ENCODE measurements around the gene CXXC5. TPM values are rescaled to one million over a fixed set of nuclear protein-coding genes. Genes with fewer than 3 reads are reported as not detected.
"Not testable (repeated sequence)": the region's sequence is repeated elsewhere in the genome, so short reads cannot be mapped to it uniquely, and the experiment has no call there.

Gene CXXC5
- total RNA-seq, 2 donors from 2014 or later = 1.2 to 1.9 TPM

GRCh38 chr5:139708877-139709581, 60.9 kb downstream of the CXXC5 start:
- no peak overlapping the region for H3K27ac Mint-ChIP-seq
- no peaks in the 10 kb centered on the region for H3K36me3 Mint-ChIP-seq (ENCODE audit: insufficient read depth in 2 of 2)
- peaks cover 21% of the 10 kb centered on the region for H3K27me3 Mint-ChIP-seq (ENCODE audit: low read depth)
- H3K4me3 Mint-ChIP-seq = peak overlapping the region in 1 of 2 donors; percentile 15
- H3K9me3 Mint-ChIP-seq = no peaks in the 10 kb centered on the region
- peaks cover 27% of the 10 kb centered on the region for H3K4me1 Mint-ChIP-seq (ENCODE audit: low read depth)
- ATAC-seq (replicated peaks in 1 of 2) (no peak), DNase-seq (no peak)

- DNase-seq = no peak
Measured at GRCh38 chr5:139709582-139710318, 61.6 kb downstream of the CXXC5 start.

DNA sequence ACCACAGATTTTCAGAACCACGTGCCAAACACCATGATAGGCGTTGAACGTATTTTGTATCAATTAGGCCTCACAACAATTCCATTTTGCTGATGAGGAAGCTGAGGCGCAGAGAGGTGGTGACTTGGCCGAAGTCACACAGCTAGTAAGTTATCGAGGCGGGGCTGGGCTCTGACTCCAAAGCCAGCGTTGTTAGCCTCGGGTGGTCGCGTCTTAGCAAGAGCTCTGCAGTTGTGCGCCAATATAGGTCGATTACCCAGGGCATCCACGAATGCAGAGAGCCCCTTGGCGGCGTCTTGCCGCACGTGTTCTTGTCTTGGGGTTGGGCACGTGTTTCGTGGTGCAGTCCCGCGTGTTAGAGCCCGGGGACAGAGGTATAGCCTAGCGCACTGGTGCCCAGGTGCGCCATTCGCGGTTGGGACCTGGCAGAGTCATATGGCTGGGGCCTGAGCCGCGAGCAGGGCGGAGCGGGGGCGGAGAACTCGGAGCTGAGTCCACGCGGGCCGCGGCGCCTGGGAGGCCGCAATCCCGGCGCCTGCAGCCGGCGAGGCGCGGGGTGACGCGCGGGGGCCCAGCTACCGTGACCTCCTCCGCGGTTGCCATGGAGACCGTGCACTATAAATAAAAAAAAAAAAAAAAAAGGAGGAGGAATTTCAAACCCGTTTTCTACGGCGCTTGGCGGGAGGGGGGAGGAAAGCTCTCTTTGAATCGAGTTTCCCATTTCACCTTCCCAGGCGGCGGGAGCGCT, 62.3 kb downstream of the CXXC5 start:
- peaks cover 20% of the 10 kb centered on the region for H3K27me3 Mint-ChIP-seq (ENCODE audit: low read depth)
- peak; percentile 69 to 74 for ATAC-seq (replicated peaks in 1 of 2)

More at GRCh38 chr5:139709582-139710318, 61.6 kb downstream of the CXXC5 start:
- Mint-ChIP-seq H3K36me3 (ENCODE audit: insufficient read depth in 2 of 2) (no peaks in the 10 kb centered on the region), H3K4me1 (ENCODE audit: low read depth) (peaks cover 27% of the 10 kb centered on the region), H3K9me3 (no peaks in the 10 kb centered on the region), H3K4me3 (peak overlapping the region; percentile 53 to 74), H3K27me3 (ENCODE audit: low read depth) (peaks cover 20% of the 10 kb centered on the region), H3K27ac (no peak overlapping the region)
- no peak for ATAC-seq (replicated peaks in 1 of 2)

DNA sequence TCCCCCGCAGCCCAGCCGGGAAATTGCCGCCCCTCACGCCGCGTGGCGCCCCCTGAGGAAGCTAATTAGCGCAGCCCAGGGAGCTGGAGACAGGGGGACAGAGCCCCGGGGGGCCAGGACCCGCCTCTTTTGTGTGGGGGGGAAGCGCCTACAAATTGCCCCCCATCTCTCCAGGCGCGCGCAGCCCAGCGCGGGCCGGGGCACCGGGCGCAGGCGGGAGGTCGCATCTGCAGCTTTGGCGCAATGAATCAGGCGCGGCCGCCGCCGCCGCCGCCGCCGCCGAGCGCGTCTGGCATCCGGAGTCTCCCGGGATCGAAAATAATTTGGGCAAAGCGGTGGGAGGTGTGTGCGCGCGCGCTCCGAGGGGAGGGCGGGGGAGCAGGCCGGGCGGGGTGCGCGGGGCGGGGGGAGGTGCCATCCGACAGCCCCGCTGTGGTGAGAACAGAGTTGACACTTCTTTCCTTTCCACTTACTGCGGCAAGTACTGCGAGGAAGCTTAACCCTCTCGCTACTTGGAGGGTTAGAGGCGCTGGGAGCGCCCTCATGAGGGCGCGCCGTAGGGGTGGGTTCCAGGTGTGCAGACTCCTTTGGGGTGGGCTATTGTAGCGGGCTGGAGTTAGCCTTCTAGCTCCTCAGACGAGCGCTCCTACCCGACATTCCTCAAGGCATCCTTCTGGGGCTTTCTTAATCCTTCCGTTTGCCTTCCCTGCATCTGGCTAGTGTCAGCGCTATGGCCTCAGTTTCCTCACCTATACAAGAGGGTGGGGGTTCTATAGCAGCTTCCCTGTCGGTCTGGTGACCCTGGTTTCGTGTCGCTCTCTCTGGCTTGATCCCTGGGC, 63.1 kb downstream of the CXXC5 start:
- peaks cover 17% of the 10 kb centered on the region for H3K4me1 Mint-ChIP-seq (ENCODE audit: low read depth)
- no peak overlapping the region for H3K27ac Mint-ChIP-seq
- H3K27me3 Mint-ChIP-seq (ENCODE audit: low read depth) = peaks cover 20% of the 10 kb centered on the region
- peak; percentile 48 for DNase-seq
- H3K9me3 Mint-ChIP-seq = no peaks in the 10 kb centered on the region
- peak; percentile 77 to 80 for ATAC-seq (replicated peaks in 1 of 2)
- H3K4me3 Mint-ChIP-seq = peak overlapping the region; percentile 53 to 74
- no peaks in the 10 kb centered on the region for H3K36me3 Mint-ChIP-seq (ENCODE audit: insufficient read depth in 2 of 2)

More for the DNA sequence above, 62.3 kb downstream of the CXXC5 start:
- peak; percentile 47 to 63 for DNase-seq
- Mint-ChIP-seq H3K9me3 (no peaks in the 10 kb centered on the region), H3K4me3 (peak overlapping the region; percentile 53 to 74), H3K27ac (no peak overlapping the region), H3K36me3 (ENCODE audit: insufficient read depth in 2 of 2) (no peaks in the 10 kb centered on the region), H3K4me1 (ENCODE audit: low read depth) (peaks cover 19% of the 10 kb centered on the region)

- H3K9me3 Mint-ChIP-seq = no peaks in the 10 kb centered on the region
- ATAC-seq (replicated peaks in 1 of 2) (no peak), DNase-seq (no peak)
- H3K4me3 Mint-ChIP-seq = peak overlapping the region; percentile 53 to 74
- H3K36me3 Mint-ChIP-seq (ENCODE audit: insufficient read depth in 2 of 2) = no peaks in the 10 kb centered on the region
- no peak overlapping the region for H3K27ac Mint-ChIP-seq
- peaks cover 20% of the 10 kb centered on the region for H3K27me3 Mint-ChIP-seq (ENCODE audit: low read depth)
- peaks cover 17% of the 10 kb centered on the region for H3K4me1 Mint-ChIP-seq (ENCODE audit: low read depth)
Measured at GRCh38 chr5:139711906-139712224, 63.7 kb downstream of the CXXC5 start.

DNA sequence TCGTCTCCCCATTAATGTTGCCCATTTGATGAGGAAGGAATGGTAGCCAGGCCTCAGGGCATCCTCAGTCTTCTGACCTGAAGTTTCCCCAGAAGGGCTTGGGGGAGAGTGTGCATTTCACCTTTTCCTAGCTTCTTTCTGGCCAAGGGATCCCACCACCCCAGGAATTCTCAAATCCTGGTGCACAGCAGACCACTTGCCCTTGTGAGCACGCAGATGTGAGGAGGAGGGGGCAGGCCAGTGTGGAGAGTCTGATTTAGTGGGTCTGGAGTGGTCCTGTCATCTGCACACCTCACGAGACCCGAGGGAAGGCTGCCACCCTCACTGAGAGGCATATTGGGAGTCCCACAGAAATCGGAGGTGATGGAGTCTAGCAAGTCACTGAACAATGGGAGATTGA, 64.3 kb downstream of the CXXC5 start:
- ATAC-seq (replicated peaks in 1 of 2) (no peak), DNase-seq (no peak)
- Mint-ChIP-seq H3K4me3 (no peak overlapping the region), H3K27ac (no peak overlapping the region), H3K27me3 (ENCODE audit: low read depth) (peaks cover 20% of the 10 kb centered on the region), H3K36me3 (ENCODE audit: insufficient read depth in 2 of 2) (no peaks in the 10 kb centered on the region), H3K9me3 (no peaks in the 10 kb centered on the region), H3K4me1 (ENCODE audit: low read depth) (peaks cover 17% of the 10 kb centered on the region)

- H3K9me3 Mint-ChIP-seq; DNase-seq; H3K36me3 Mint-ChIP-seq (ENCODE audit: insufficient read depth in 2 of 2); H3K4me3 Mint-ChIP-seq; H3K27ac Mint-ChIP-seq; ATAC-seq (replicated peaks in 1 of 2): not testable (repeated sequence)
- Mint-ChIP-seq H3K4me1 (ENCODE audit: low read depth) (peaks cover 12% of the 10 kb centered on the region), H3K27me3 (ENCODE audit: low read depth) (peaks cover 11% of the 10 kb centered on the region)
Measured at GRCh38 chr5:139713898-139714297, 65.7 kb downstream of the CXXC5 start.

DNA sequence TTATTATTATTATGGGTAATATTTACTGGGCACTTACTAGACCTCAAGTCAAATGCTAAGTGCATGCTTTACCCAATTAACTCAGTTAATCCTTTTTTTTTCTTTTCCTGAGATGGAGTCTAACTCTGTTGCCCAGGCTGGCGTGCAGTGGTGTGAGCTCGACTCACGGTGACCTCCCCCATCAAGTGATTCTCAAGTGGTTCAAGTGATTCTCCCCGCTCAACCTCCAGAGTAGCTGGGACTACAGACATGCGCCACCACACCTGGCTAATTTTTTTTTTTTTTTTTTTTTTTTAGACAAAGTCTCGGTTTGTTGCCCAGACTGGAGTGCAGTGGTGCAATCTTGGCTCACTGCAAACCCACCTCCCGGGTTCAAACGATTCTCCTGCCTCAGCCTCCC, 69.1 kb downstream of the CXXC5 start:
- no peak overlapping the region for H3K27ac Mint-ChIP-seq

GRCh38 chr5:139718403-139718802, 70.3 kb downstream of the CXXC5 start:
- not testable (repeated sequence) for ATAC-seq (replicated peaks in 1 of 2); H3K27ac Mint-ChIP-seq; DNase-seq; H3K4me1 Mint-ChIP-seq (ENCODE audit: low read depth); H3K36me3 Mint-ChIP-seq (ENCODE audit: insufficient read depth in 2 of 2); H3K27me3 Mint-ChIP-seq (ENCODE audit: low read depth); H3K9me3 Mint-ChIP-seq; H3K4me3 Mint-ChIP-seq

More for the DNA sequence above, 69.1 kb downstream of the CXXC5 start:
- H3K36me3 Mint-ChIP-seq (ENCODE audit: insufficient read depth in 2 of 2) = peaks cover 5 to 9% of the 10 kb centered on the region in 2 donors
- no peaks in the 10 kb centered on the region for H3K4me1 Mint-ChIP-seq (ENCODE audit: low read depth)
- ATAC-seq (replicated peaks in 1 of 2) (no peak), DNase-seq (no peak)
- peaks cover 2 to 5% of the 10 kb centered on the region in 2 donors for H3K9me3 Mint-ChIP-seq
- no peak overlapping the region for H3K4me3 Mint-ChIP-seq
- H3K27me3 Mint-ChIP-seq (ENCODE audit: low read depth) = peaks cover 9% of the 10 kb centered on the region

DNA sequence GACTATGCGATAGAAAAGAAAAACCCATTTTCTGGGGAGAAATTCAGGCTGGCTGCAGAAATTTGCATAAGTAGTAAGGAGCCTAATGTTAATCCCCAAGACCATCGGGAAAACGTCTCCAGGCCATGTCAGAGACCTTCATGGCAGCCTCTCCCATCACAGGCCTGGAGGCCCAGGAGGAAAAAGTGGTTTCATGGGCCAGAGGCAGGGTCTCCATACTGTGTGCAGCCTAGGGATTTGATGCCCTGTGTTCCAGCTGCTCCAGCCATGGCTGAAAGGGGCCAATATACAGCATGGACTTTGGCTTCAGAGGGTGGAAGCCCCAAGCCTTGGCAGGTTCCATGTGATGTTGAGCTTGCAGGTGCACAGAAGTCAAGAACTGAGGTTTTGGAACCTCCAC, 71.8 kb downstream of the CXXC5 start:
- DNase-seq; H3K4me3 Mint-ChIP-seq; H3K9me3 Mint-ChIP-seq; H3K36me3 Mint-ChIP-seq (ENCODE audit: insufficient read depth in 2 of 2); H3K27me3 Mint-ChIP-seq (ENCODE audit: low read depth); H3K27ac Mint-ChIP-seq; H3K4me1 Mint-ChIP-seq (ENCODE audit: low read depth); ATAC-seq (replicated peaks in 1 of 2): not testable (repeated sequence)

DNA sequence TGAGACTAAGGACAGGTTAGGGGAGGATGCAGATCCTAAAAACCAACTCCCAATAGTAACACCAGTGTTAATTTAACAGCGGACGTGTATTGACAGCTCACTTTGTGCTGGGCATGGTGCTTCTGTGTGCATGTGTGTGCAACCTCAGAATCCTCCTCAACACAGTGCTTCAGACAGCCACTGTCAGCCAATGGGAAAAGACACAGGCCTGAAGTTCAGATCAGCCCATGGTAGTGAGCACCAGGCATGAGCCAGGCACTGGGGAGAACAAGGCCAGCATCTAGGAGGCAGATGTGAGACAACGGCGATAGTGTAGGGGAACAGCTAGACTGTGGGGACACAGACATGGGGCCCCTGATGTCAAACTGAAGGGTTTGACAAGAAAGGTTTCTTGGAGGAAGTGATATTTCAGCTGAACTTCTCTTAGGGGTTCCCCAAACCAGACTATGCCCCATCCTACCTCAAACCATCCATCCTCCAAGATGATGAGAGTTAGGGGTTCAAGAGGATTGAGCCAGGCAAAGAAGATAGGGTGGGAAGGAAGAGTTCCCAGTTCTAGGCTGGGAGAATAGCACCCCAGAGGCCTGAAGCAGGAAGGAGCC, 75.9 kb downstream of the CXXC5 start:
- peaks cover 0 to 5% of the 10 kb centered on the region in 2 donors for H3K36me3 Mint-ChIP-seq (ENCODE audit: insufficient read depth in 2 of 2)
- no peaks in the 10 kb centered on the region for H3K4me1 Mint-ChIP-seq (ENCODE audit: low read depth)
- no peaks in the 10 kb centered on the region for H3K9me3 Mint-ChIP-seq
- H3K4me3 Mint-ChIP-seq = no peak overlapping the region
- no peak for DNase-seq
- no peak overlapping the region for H3K27ac Mint-ChIP-seq
- H3K27me3 Mint-ChIP-seq (ENCODE audit: low read depth) = no peaks in the 10 kb centered on the region
- no peak for ATAC-seq (replicated peaks in 1 of 2)

- Mint-ChIP-seq H3K9me3 (no peaks in the 10 kb centered on the region), H3K4me3 (no peak overlapping the region), H3K36me3 (ENCODE audit: insufficient read depth in 2 of 2) (no peaks in the 10 kb centered on the region), H3K4me1 (ENCODE audit: low read depth) (no peaks in the 10 kb centered on the region), H3K27ac (no peak overlapping the region), H3K27me3 (ENCODE audit: low read depth) (no peaks in the 10 kb centered on the region)
- ATAC-seq (replicated peaks in 1 of 2) (no peak), DNase-seq (no peak)
Measured at GRCh38 chr5:139725073-139725830, 77.1 kb downstream of the CXXC5 start.
